ENCODE data around the gene INSRR. TPM values are rescaled to one million over a fixed set of nuclear protein-coding genes. Genes with fewer than 3 reads are reported as not detected.
A peak's percentile ranks its signal among the peaks of the same experiment; 100 is the strongest.

The INSRR gene
- total and polyA plus RNA-seq, 2 of the 8 experiments (the other 6 are each of a cell fraction or from before 2014, with no cell fraction given): 0.02 TPM; not detected in 1

- no peak overlapping the region for H2AK5ac ChIP-seq (ENCODE audit: low read depth, low read length)
- no peak overlapping the region for H2BK15ac ChIP-seq (ENCODE audit: low read length)
- H3K18ac ChIP-seq (ENCODE audit: extremely low read depth, low read length): no peak overlapping the region
- H3K4me2 ChIP-seq (ENCODE audit: insufficient read depth in 1 of 2, low read depth in 2 of 2, low read length in 2 of 2): no peak overlapping the region
- H3K27ac ChIP-seq (ENCODE audit: low read depth, low read length): no peak overlapping the region
- no peak overlapping the region for H3K56ac ChIP-seq (replicated peaks; ENCODE audit: insufficient read length, low read depth, low read length)
- no peaks in the 10 kb centered on the region for H3K79me2 ChIP-seq (ENCODE audit: control insufficient read depth in 1 of 2, insufficient read depth in 2 of 2, low read length in 2 of 2)
- FAIRE-seq (no peak), DNase-seq (ENCODE audit: low read depth in 1 of 2, low spot score in 2 of 2) (no peak)
- H4K5ac ChIP-seq (ENCODE audit: insufficient read length, low read depth, low read length): no peak overlapping the region
- POLR2A ChIA-PET (ENCODE audit: partially characterized antibody): interaction anchor here (0.7 to 1.2 kb wide), 5 partner anchors 10 to 23 kb away, joined by 3 to 4 read pairs (median 3); no protein-coding TSS in a partner anchor
- no peak overlapping the region for H2BK120ac ChIP-seq (replicated peaks; ENCODE audit: low read depth, low read length)
- H3K23ac ChIP-seq (ENCODE audit: insufficient read length): no peak overlapping the region
- H3K79me1 ChIP-seq (ENCODE audit: low read depth, low read length): no peaks in the 10 kb centered on the region
- peaks cover 0 to 7% (median 2%) of the 10 kb centered on the region in 4 experiments; a peak in 4 of 7 replicates for H3K27me3 ChIP-seq (replicated peaks in 1 of 4; ENCODE audit: control insufficient read depth in 3 of 4, extremely low read depth in 1 of 4, insufficient read depth in 3 of 4, low read length in 3 of 4)
- H3K4me1 ChIP-seq (replicated peaks in 1 of 4; ENCODE audit: control insufficient read depth in 3 of 4, insufficient read depth in 4 of 4, low read length in 3 of 4): peaks cover 0 to 7% (median 1%) of the 10 kb centered on the region in 4 experiments; a peak in 2 of 7 replicates
- no peak overlapping the region for H3K14ac ChIP-seq (ENCODE audit: insufficient read length)
- no peak overlapping the region for H4K91ac ChIP-seq (replicated peaks; ENCODE audit: insufficient read length, low read length)
- no peak overlapping the region for H2AFZ ChIP-seq (ENCODE audit: low read length)
- no peak for TF ChIP-seq HDAC6 (IDR thresholded peaks at IDR 0.05; ENCODE audit: low read depth, low read length)
- no peak for TF ChIP-seq CHD1 (IDR thresholded peaks at IDR 0.05; ENCODE audit: low read depth, low read length)
- TF ChIP-seq MAX (IDR thresholded peaks at IDR 0.05): no peak
- TF ChIP-seq NRF1 (IDR thresholded peaks at IDR 0.05; ENCODE audit: low read depth, low read length): no peak
- TF ChIP-seq CBX5 (IDR thresholded peaks at IDR 0.05; ENCODE audit: low read depth, low read length): no peak
- no peak for TF ChIP-seq YY1 (IDR thresholded peaks at IDR 0.05; ENCODE audit: low read depth, low read length)
- no peak for TF ChIP-seq USF2 (IDR thresholded peaks at IDR 0.05; ENCODE audit: low read length)
- TF ChIP-seq, protein P1, sequence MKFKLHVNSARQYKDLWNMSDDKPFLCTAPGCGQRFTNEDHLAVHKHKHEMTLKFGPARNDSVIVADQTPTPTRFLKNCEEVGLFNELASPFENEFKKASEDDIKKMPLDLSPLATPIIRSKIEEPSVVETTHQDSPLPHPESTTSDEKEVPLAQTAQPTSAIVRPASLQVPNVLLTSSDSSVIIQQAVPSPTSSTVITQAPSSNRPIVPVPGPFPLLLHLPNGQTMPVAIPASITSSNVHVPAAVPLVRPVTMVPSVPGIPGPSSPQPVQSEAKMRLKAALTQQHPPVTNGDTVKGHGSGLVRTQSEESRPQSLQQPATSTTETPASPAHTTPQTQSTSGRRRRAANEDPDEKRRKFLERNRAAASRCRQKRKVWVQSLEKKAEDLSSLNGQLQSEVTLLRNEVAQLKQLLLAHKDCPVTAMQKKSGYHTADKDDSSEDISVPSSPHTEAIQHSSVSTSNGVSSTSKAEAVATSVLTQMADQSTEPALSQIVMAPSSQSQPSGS (IDR thresholded peaks at IDR 0.05; ENCODE audit: low read length): no peak
- CTCF ChIA-PET (ENCODE audit: partially characterized antibody): interaction anchor here (1.0 to 6.7 kb wide), 14 partner anchors 8 to 281 kb away, joined by 3 to 73 read pairs (median 7); partner anchors contain the start of genes LRRC71, NTRK1 and PEAR1
- H3K4me3 ChIP-seq (ENCODE audit: extremely low read depth in 1 of 4, insufficient read depth in 2 of 4, low read depth in 3 of 4, low read length in 4 of 4): no peak overlapping the region
- no peaks in the 10 kb centered on the region for H3K36me3 ChIP-seq (ENCODE audit: control insufficient read depth in 2 of 4, insufficient read depth in 4 of 4, low read length in 3 of 4)
- H4K8ac ChIP-seq (ENCODE audit: extremely low read depth, insufficient read depth, low read length): peak overlapping the region; percentile 9; the same call in 1 of the 2 replicates
- no peaks in the 10 kb centered on the region for H3K23me2 ChIP-seq (ENCODE audit: low read depth, low read length)
- no peak overlapping the region for H3K4ac ChIP-seq (replicated peaks; ENCODE audit: insufficient read length, low read depth, low read length)
- H2BK12ac ChIP-seq (ENCODE audit: low read depth, low read length): no peak overlapping the region
- no peak overlapping the region for H3K9ac ChIP-seq (replicated peaks in 1 of 4; ENCODE audit: extremely low read depth in 1 of 4, low read depth in 3 of 4, low read length in 3 of 4)
- peaks cover 0 to under 1% of the 10 kb centered on the region in 2 experiments; a peak in 1 of 4 replicates for H3K9me3 ChIP-seq (ENCODE audit: insufficient read depth in 2 of 2, low read depth in 1 of 2, low read length in 1 of 2)
- H2BK5ac ChIP-seq (ENCODE audit: low read depth, low read length): no peak overlapping the region
- no peak overlapping the region for H2BK20ac ChIP-seq (ENCODE audit: low read length)
- no peaks in the 10 kb centered on the region for H4K20me1 ChIP-seq (replicated peaks in 1 of 2; ENCODE audit: control insufficient read depth in 1 of 2, insufficient read depth in 2 of 2, low read length in 2 of 2)
- WGBS, 2 experiments (ENCODE audit: extremely low coverage in 1 of 2, insufficient coverage in 1 of 2, insufficient read length in 1 of 2, insufficient replicate concordance in 2 of 2, low coverage in 1 of 2, low lambda C conversion rate in 2 of 2, missing lambda C conversion rate in 1 of 2): 92% methylated on average over 6 of the region's 6 CpGs; no CpG with 5 or more reads in 1 of the 2 experiments
Measured at GRCh38 chr1:156900896-156901589, 42.1 kb upstream of the INSRR start.
